ENCODE data around the gene DCT.
"Not testable (repeated sequence)": the region's sequence is repeated elsewhere in the genome, so short reads cannot be mapped to it uniquely, and the experiment has no call there.

DCT gene

DNA sequence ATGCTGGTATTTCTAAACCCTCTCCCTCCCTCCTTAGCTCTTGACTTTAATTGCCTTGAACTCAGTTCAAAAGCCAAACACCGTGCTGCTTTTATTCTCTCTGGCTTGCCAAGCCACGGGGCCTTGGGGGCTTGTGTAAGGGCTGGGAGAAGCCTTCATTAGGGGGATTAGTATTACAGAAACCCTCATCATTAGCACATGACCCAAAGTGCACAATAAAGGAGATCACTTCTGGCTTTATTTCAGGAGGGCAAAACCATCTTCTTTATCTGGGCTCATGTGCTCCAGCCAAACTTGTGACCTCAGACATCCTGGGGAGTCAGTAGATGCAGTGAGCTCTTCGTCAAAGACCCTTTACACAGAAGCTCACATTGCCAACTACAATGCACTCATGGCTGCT, at the start of gene DCT:
TSS of gene DCT (minus strand) at position 67 of the 400 bp plus-strand sequence. CDS start 427 bp downstream, outside the sequence.
- no peak within 1 kb of the TSS for H3K4me3 ChIP-seq (ENCODE audit: low read depth, low read length)
- no peak for DNase-seq (ENCODE audit: low read depth)

GRCh38 chr13:94526956-94527355, 47.5 kb upstream of the DCT start:
- not testable (repeated sequence) for DNase-seq (ENCODE audit: low read depth); H3K4me3 ChIP-seq (ENCODE audit: low read depth, low read length)

DNA sequence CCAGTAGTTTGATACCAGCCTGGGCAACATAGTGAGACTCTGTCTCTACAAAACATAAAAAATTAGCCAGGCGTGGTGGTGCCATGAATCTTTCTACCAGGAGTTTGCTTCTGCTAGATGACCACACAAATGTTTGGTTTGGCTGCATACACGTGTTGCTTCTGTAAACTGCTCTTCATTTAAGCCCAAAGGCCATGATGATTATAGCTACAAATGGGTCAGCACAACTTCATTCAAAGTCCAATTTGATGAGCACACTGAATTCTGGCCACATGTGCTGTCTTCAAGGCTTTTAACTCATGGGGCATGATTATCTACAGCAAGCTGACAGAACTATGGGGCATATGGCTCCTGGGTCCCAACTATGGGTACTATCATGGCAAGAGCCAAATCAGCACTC, 46.3 kb upstream of the DCT start:
- DNase-seq (ENCODE audit: low read depth): no peak
- H3K4me3 ChIP-seq (ENCODE audit: low read depth, low read length): no peak overlapping the region

DNA sequence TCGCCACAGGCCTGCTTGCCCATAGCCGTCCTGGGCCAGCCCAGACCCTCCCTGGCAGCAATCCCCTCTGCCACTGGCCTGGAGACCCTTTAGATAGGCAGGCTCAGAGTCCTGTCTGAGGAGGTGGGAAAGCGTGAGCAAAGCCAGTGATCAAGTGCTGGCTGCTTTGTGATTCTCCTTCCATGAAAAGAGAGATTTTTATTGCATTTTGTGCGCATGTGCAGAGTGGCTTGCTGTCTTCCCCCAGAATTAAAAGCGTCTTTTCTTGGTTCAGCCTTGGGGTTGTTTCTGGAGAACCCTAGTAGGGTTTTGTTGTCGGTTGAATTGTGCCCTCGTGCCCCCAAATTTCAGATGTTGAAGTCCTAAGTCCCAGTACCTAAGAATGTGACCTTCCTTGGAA, 44.9 kb upstream of the DCT start:
- DNase-seq (ENCODE audit: low read depth): no peak
- H3K4me3 ChIP-seq (ENCODE audit: low read depth, low read length): no peak overlapping the region

DNA sequence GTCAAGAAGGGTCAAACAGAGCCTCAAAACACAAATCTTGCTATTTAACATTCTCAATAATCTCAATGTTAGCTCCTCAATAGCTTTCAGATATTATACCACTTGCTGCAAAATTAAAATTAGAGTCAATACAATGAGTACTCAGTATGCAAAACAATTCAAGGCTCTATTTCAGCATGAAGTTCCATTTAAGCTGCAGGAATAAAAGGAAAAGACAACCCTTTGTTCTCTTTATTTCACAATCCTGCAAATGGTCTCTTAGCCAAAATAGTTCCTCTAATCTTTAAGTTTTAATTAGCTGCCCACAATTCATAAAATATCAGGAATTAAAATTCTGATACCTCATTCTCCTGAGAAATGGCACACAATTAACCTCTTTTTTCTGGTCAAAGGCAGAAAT, 40.5 kb upstream of the DCT start:
- no peak for DNase-seq (ENCODE audit: low read depth)
- no peak overlapping the region for H3K4me3 ChIP-seq (ENCODE audit: low read depth, low read length)

DNA sequence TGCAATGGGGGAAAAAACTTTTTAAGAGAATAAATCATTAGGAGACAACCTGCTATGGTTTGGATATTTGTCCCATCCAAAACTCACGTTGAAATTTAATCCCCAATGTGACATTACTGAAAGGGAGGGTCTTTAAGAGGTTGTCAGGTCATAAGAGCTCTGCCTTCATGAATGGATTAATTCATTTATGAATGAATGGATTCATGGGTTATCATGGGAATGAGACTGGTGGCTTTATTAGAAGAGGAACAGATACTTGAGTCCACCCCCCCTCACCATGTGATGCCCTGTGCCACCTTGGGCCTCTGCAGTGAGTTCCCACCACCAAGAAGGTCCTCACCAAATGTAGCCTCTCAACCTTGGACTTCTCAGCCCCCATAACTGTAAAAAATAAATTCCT, 37.0 kb upstream of the DCT start:
- no peak for DNase-seq (ENCODE audit: low read depth)
- no peak overlapping the region for H3K4me3 ChIP-seq (ENCODE audit: low read depth, low read length)

DNA sequence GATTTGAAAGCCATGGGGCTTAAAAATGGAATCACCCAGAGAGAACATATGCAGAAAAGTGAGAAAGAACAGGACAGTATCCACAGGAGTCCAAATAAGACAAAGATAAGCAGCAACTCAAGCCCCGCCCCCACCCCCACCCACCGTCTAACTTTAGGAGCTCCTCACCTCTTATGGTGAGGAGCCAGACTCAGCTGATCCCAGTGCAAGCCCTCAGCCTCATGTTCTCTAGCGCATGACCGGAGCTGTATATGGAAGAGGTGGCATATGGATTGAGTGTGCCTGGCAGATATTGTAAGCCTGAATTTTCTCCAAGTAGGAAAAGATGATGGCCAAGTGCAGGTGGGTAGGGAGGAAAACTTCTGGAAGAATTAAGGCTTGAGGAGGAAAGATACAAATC, 36.4 kb upstream of the DCT start:
- H3K4me3 ChIP-seq (ENCODE audit: low read depth, low read length): no peak overlapping the region
- no peak for DNase-seq (ENCODE audit: low read depth)

- H3K4me3 ChIP-seq (ENCODE audit: low read depth, low read length): no peak overlapping the region
- DNase-seq (ENCODE audit: low read depth): no peak
These were observed 35.9 kb upstream of the DCT start for GRCh38 chr13:94515374-94515773.

DNA sequence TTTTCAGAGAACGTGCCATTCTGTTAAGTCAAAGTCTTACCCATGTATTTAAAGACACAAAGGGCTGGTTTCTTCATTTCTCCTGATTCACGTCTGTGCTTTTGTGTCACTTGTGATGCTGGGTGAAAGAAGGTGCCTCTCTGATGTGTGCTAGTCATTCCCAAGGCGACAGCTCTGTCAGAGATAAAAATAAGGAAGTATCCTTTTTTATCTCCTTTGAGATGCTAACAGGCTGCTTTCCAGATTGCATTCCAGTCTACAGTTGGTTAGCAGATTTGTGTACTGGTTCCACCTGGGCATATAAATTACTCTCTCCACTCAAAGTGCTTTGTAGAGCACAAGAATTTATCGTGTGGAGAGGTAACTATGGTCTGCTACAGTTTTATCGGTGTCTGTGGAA, 33.5 kb upstream of the DCT start:
- no peak for DNase-seq (ENCODE audit: low read depth)
- no peak overlapping the region for H3K4me3 ChIP-seq (ENCODE audit: low read depth, low read length)

DNA sequence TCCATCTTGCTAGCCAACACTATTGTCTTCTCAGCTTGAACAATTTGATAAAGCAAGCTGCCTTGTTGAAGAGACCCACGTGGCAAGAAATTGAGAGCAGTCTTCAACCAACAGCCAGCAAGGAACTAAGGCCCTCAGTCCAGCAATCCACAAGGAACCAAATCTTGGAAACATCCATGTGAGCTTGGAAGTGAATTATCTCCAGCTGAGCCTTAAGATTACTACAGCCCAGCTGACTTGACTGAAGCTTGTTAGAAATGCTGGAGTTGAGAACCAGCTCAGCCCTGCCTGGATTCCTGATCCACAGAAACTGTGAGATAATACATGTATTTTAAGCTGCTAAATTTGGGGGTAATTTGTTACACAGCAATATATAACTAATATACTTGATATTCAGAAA, 26.2 kb upstream of the DCT start:
- no peak overlapping the region for H3K4me3 ChIP-seq (ENCODE audit: low read depth, low read length)

DNA sequence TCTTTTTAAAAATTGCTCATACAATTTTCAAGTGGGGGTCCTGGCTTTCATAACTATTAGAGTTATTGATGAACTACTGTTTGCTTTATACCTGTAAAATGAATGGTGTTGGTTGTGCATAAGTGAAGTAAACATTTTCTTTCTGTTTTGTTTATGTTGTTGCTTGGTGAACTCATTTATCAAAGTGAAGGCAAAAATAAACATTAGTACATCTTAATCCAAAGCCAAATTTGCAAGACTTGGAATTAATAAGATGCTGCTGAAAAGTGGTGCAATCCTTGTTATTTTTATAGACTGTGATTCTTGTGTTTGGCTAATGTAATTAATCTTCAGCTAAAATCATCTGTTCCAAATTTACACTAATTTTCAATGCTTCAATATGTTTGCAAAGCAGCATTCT, 24.4 kb upstream of the DCT start:
- no peak overlapping the region for H3K4me3 ChIP-seq (ENCODE audit: low read depth, low read length)
- DNase-seq (ENCODE audit: low read depth): no peak

More for the DNA sequence above, 26.2 kb upstream of the DCT start:
- DNase-seq (ENCODE audit: low read depth): no peak

GRCh38 chr13:94498831-94499230, 19.3 kb upstream of the DCT start:
- not testable (repeated sequence) for H3K4me3 ChIP-seq (ENCODE audit: low read depth, low read length); DNase-seq (ENCODE audit: low read depth)

- no peak for DNase-seq (ENCODE audit: low read depth)
- no peak overlapping the region for H3K4me3 ChIP-seq (ENCODE audit: low read depth, low read length)
These were observed 16.3 kb upstream of the DCT start for GRCh38 chr13:94495806-94496205.

GRCh38 chr13:94494026-94494425, 14.5 kb upstream of the DCT start:
- no peak overlapping the region for H3K4me3 ChIP-seq (ENCODE audit: low read depth, low read length)
- no peak for DNase-seq (ENCODE audit: low read depth)

- H3K4me3 ChIP-seq (ENCODE audit: low read depth, low read length): no peak overlapping the region
- no peak for DNase-seq (ENCODE audit: low read depth)
These were observed 7.6 kb upstream of the DCT start for GRCh38 chr13:94487043-94487442.

- H3K4me3 ChIP-seq (ENCODE audit: low read depth, low read length): no peak overlapping the region
- peak; percentile 94 for DNase-seq (ENCODE audit: low read depth)
These were observed 4.5 kb upstream of the DCT start for GRCh38 chr13:94483970-94484369.

- no peak overlapping the region for H3K4me3 ChIP-seq (ENCODE audit: low read depth, low read length)
- DNase-seq (ENCODE audit: low read depth): peak; percentile 79
These were observed 2.5 kb upstream of the DCT start for GRCh38 chr13:94481941-94482340.

- H3K4me3 ChIP-seq (ENCODE audit: low read depth, low read length): no peak overlapping the region
- peak; percentile 91 for DNase-seq (ENCODE audit: low read depth)
These were observed 1.2 kb upstream of the DCT start for GRCh38 chr13:94480672-94481145.

DNA sequence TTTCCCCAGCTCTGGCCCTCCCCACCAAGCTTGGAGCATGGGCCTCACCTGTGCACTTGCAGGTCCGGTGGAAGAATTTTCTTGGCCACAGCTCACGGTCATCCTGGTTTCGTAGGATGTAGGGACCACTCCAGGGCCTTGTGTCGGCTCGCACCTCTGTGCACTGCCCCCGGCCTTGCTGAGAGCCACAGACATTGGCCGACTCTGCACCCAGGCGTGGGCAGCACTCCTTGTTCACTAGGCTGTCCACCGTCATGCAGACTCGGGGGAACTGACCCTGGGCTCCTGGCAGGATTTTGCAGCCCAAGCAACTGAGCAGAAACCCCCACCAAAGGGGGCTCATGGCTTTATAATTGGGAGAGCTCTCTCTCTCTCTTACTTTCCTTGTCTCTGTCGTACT, 569 bp downstream of the DCT start:
- DNase-seq (ENCODE audit: low read depth): no peak
- no peak overlapping the region for H3K4me3 ChIP-seq (ENCODE audit: low read depth, low read length)

- no peak for DNase-seq (ENCODE audit: low read depth)
- H3K4me3 ChIP-seq (ENCODE audit: low read depth, low read length): no peak overlapping the region
These were observed 9.4 kb downstream of the DCT start for GRCh38 chr13:94470126-94470525.

- peak; percentile 31 for DNase-seq (ENCODE audit: low read depth)
- H3K4me3 ChIP-seq (ENCODE audit: low read depth, low read length): no peak overlapping the region
These were observed 14.7 kb downstream of the DCT start for GRCh38 chr13:94464771-94465170.

- no peak overlapping the region for H3K4me3 ChIP-seq (ENCODE audit: low read depth, low read length)
- no peak for DNase-seq (ENCODE audit: low read depth)
These were observed 16.8 kb downstream of the DCT start for GRCh38 chr13:94462670-94463069.

Data from skeletal muscle cell (primary cell).